Measurements from ENCODE around the gene SELENBP1. TPM values are rescaled to one million over a fixed set of nuclear protein-coding genes. Genes with fewer than 3 reads are reported as not detected.

SELENBP1 gene
- total RNA-seq, 4 donors from 2014 or later: 38.2 to 108 (median 61.6) TPM

GRCh38 chr1:151344291-151344690 lies 28.2 kb downstream of the SELENBP1 start:
- no peak overlapping the region for H3K4me3 ChIP-seq
- H3K9me3 ChIP-seq: no peaks in the 10 kb centered on the region
- no peak for TF ChIP-seq POLR2A (IDR thresholded peaks at IDR 0.05)
- no peak for TF ChIP-seq CTCF (IDR thresholded peaks at IDR 0.05)
- intact Hi-C loops (cut with DNase I; ENCODE audit: low total_unique reads): loop anchor here (5.0 to 10.0 kb wide), 3 partner anchors 42 to 152 kb away; partner anchors contain the start of gene VPS72
- H3K27me3 ChIP-seq: no peaks in the 10 kb centered on the region
- H3K27ac ChIP-seq: no peak overlapping the region
- no peak for DNase-seq
- no peaks in the 10 kb centered on the region for H3K36me3 ChIP-seq
- peaks cover 0 to 8% of the 10 kb centered on the region in 2 donors for H3K4me1 ChIP-seq

GRCh38 chr1:151343587-151343986 lies 28.9 kb downstream of the SELENBP1 start:
- TF ChIP-seq POLR2A (IDR thresholded peaks at IDR 0.05) (no peak), CTCF (IDR thresholded peaks at IDR 0.05) (no peak)
- Histone ChIP-seq H3K4me1 (peaks cover 0 to 8% of the 10 kb centered on the region in 2 donors), H3K27me3 (no peaks in the 10 kb centered on the region), H3K4me3 (no peak overlapping the region), H3K27ac (no peak overlapping the region), H3K36me3 (no peaks in the 10 kb centered on the region), H3K9me3 (no peaks in the 10 kb centered on the region)
- DNase-seq: no peak
- intact Hi-C loops (cut with DNase I; ENCODE audit: low total_unique reads): loop anchor here (5.0 to 10.0 kb wide), 3 partner anchors 41 to 151 kb away; partner anchors contain the start of gene VPS72

GRCh38 chr1:151342569-151342968 lies 29.9 kb downstream of the SELENBP1 start:
- no peak for TF ChIP-seq CTCF (IDR thresholded peaks at IDR 0.05)
- no peak for TF ChIP-seq POLR2A (IDR thresholded peaks at IDR 0.05)
- H3K4me1 ChIP-seq: peaks cover 0 to 8% of the 10 kb centered on the region in 2 donors
- H3K27ac ChIP-seq: no peak overlapping the region
- no peaks in the 10 kb centered on the region for H3K9me3 ChIP-seq
- no peak overlapping the region for H3K4me3 ChIP-seq
- intact Hi-C loops (cut with DNase I; ENCODE audit: low total_unique reads): loop anchor here (5.0 to 10.0 kb wide), 3 partner anchors 40 to 150 kb away; partner anchors contain the start of gene VPS72
- no peaks in the 10 kb centered on the region for H3K36me3 ChIP-seq
- DNase-seq: no peak
- no peaks in the 10 kb centered on the region for H3K27me3 ChIP-seq

- Histone ChIP-seq H3K36me3 (no peaks in the 10 kb centered on the region), H3K27me3 (no peaks in the 10 kb centered on the region), H3K9me3 (no peaks in the 10 kb centered on the region), H3K27ac (no peak overlapping the region), H3K4me3 (no peak overlapping the region), H3K4me1 (peaks cover 0 to 8% of the 10 kb centered on the region in 2 donors)
- no peak for DNase-seq
- intact Hi-C loops (cut with DNase I; ENCODE audit: low total_unique reads): loop anchor here (5.0 to 10.0 kb wide), 3 partner anchors 40 to 150 kb away; partner anchors contain the start of gene VPS72
- TF ChIP-seq CTCF (IDR thresholded peaks at IDR 0.05) (no peak), POLR2A (IDR thresholded peaks at IDR 0.05) (no peak)
Measured at GRCh38 chr1:151342021-151342420, 30.5 kb downstream of the SELENBP1 start.

- intact Hi-C loops (cut with DNase I; ENCODE audit: low total_unique reads): loop anchor here (5.0 to 10.0 kb wide), 3 partner anchors 39 to 149 kb away; partner anchors contain the start of gene VPS72
- Histone ChIP-seq H3K9me3 (no peaks in the 10 kb centered on the region), H3K27me3 (no peaks in the 10 kb centered on the region), H3K4me1 (peaks cover 0 to 4% of the 10 kb centered on the region in 2 donors), H3K4me3 (no peak overlapping the region), H3K27ac (peak overlapping the region; percentile 26 to 49), H3K36me3 (no peaks in the 10 kb centered on the region)
- DNase-seq: peak; percentile 32 to 53
- TF ChIP-seq CTCF (IDR thresholded peaks at IDR 0.05): peak; percentile 71 to 91 (median 86)
- no peak for TF ChIP-seq POLR2A (IDR thresholded peaks at IDR 0.05)
Measured at GRCh38 chr1:151340870-151341754, 31.4 kb downstream of the SELENBP1 start.
